Right atrium auricular region (tissue), 2 donors: ENCODE measurements around the gene PIK3R1. TPM values are rescaled to one million over a fixed set of nuclear protein-coding genes. Genes with fewer than 3 reads are reported as not detected.
A peak's percentile ranks its signal among the peaks of the same experiment; 100 is the strongest.

Experiments used
- DNase-seq: peaks from one replicate; pipeline ENCODE4 v3.0.0-alpha.2; 2019; ENCODE audit warnings: low spot score
- H3K27ac ChIP-seq, 2 donors: fragments of 200-600 bp; sonication (generic); 1 replicate in 1 of 2; 2 replicates in 1 of 2; pipeline ENCODE4 v1.5.1; 2016 to 2019
- H3K27me3 ChIP-seq, 2 donors: fragments of 200-600 bp; sonication (generic); one replicate each; pipeline versions ENCODE4 v1.5.1 to v1.6.0; 2017 to 2019
- H3K36me3 ChIP-seq: fragments of 200-600 bp; sonication (generic); one replicate; pipeline ENCODE4 v1.5.1; 2016
- H3K4me1 ChIP-seq, 2 donors: fragments of 200-600 bp; sonication (generic); one replicate each; pipeline versions ENCODE4 v1.5.1 to v1.6.0; 2017 to 2019
- H3K4me3 ChIP-seq, 2 donors: fragments of 200-600 bp; sonication (generic); 1 replicate in 1 of 2; 2 replicates in 1 of 2; pipeline ENCODE4 v1.5.1; 2017 to 2019; ENCODE audit warnings: mild to moderate bottlenecking in 1 of 2, moderate library complexity in 1 of 2
- H3K9me3 ChIP-seq, 2 donors: fragments of 200-600 bp; sonication (generic); one replicate each; pipeline ENCODE4 v1.5.1; 2019
- CTCF ChIP-seq, 2 donors: fragments of 200-600 bp; sonication (generic); IDR thresholded peaks; one replicate each; pipeline ENCODE4 v1.5.1; 2019; ENCODE audit warnings: antibody characterized with exemption in 2 of 2
- total RNA-seq, 2 donors: library from RNA; depleted of rRNA; stranded (reverse); fragments of >200 nt; gene quantifications; one replicate each; pipeline ENCODE4 v1.1.0, GENCODE V29; 2016

Gene PIK3R1
- total RNA-seq, 2 donors from 2014 or later, result 87.0 to 91.1 TPM

- TF ChIP-seq CTCF (IDR thresholded peaks at IDR 0.05), result no peak
- Histone ChIP-seq H3K27me3 (no peaks in the 10 kb centered on the region), H3K36me3 (peaks cover 15% of the 10 kb centered on the region), H3K4me3 (no peak overlapping the region), H3K4me1 (peaks cover 0 to 9% of the 10 kb centered on the region in 2 donors), H3K9me3 (no peaks in the 10 kb centered on the region), H3K27ac (peak overlapping the region in 1 of 2 donors; percentile 61)
- DNase-seq, result no peak
Measured at GRCh38 chr5:68303754-68304420, 88.3 kb downstream of the PIK3R1 start.

- H3K9me3 ChIP-seq, result no peaks in the 10 kb centered on the region
- peaks cover 0 to 5% of the 10 kb centered on the region in 2 donors for H3K4me1 ChIP-seq
- no peak for TF ChIP-seq CTCF (IDR thresholded peaks at IDR 0.05)
- DNase-seq, result no peak
- H3K36me3 ChIP-seq, result peaks cover 15% of the 10 kb centered on the region
- no peak overlapping the region for H3K4me3 ChIP-seq
- peak overlapping the region in 1 of 2 donors; percentile 61 for H3K27ac ChIP-seq
- H3K27me3 ChIP-seq, result no peaks in the 10 kb centered on the region
Measured at GRCh38 chr5:68304421-68305052, 89.0 kb downstream of the PIK3R1 start.

- Histone ChIP-seq H3K4me1 (peaks cover 0 to 5% of the 10 kb centered on the region in 2 donors), H3K36me3 (peaks cover 14% of the 10 kb centered on the region), H3K27ac (no peak overlapping the region), H3K4me3 (no peak overlapping the region), H3K27me3 (no peaks in the 10 kb centered on the region), H3K9me3 (no peaks in the 10 kb centered on the region)
- no peak for DNase-seq
- no peak for TF ChIP-seq CTCF (IDR thresholded peaks at IDR 0.05)
Measured at GRCh38 chr5:68305223-68305870, 89.8 kb downstream of the PIK3R1 start.

GRCh38 chr5:68306361-68307014 is 90.9 kb downstream of the PIK3R1 start:
- peaks cover 0 to 5% of the 10 kb centered on the region in 2 donors for H3K4me1 ChIP-seq
- H3K4me3 ChIP-seq, result no peak overlapping the region
- no peak for TF ChIP-seq CTCF (IDR thresholded peaks at IDR 0.05)
- no peak for DNase-seq
- peaks cover 10% of the 10 kb centered on the region for H3K36me3 ChIP-seq
- no peak overlapping the region for H3K27ac ChIP-seq
- no peaks in the 10 kb centered on the region for H3K27me3 ChIP-seq
- no peaks in the 10 kb centered on the region for H3K9me3 ChIP-seq

GRCh38 chr5:68313336-68313735 is 97.8 kb downstream of the PIK3R1 start:
- Histone ChIP-seq H3K9me3 (no peaks in the 10 kb centered on the region), H3K36me3 (no peaks in the 10 kb centered on the region), H3K27me3 (no peaks in the 10 kb centered on the region), H3K4me3 (no peak overlapping the region), H3K4me1 (no peaks in the 10 kb centered on the region), H3K27ac (no peak overlapping the region)
- no peak for DNase-seq
- no peak for TF ChIP-seq CTCF (IDR thresholded peaks at IDR 0.05)
